Right ventricle myocardium inferior (tissue), 1 donor: ENCODE measurements around the gene IL10RB. TPM values are rescaled to one million over a fixed set of nuclear protein-coding genes. Genes with fewer than 3 reads are reported as not detected.
"Not testable (repeated sequence)": the region's sequence is repeated elsewhere in the genome, so short reads cannot be mapped to it uniquely, and the experiment has no call there.

ENCODE experiments used
- ATAC-seq: fragments of 200-7000 bp; cut with Tn5 transposase; one replicate; pipeline ENCODE4 v1.9.1; 2020; ENCODE audit warnings: mild to moderate bottlenecking, moderate library complexity
- DNase-seq: peaks from one replicate; pipeline ENCODE4 v3.0.0; 2021; ENCODE audit errors: missing footprints
- intact Hi-C: fragments of 100-400 bp; cut with DNase I; formaldehyde crosslinking; loops from one replicate; pipeline ENCODE4 v1.11.0; 2022
- total RNA-seq: library from RNA; stranded (reverse); fragmentation: NEBNext Ultra II Directional; extraction: Animal tissue kit (Norgen Biotek cat#: 25700); gene quantifications from one replicate; pipeline ENCODE4 v1.2.1, GENCODE V29; 2021
- donor health status: DM: no; HTN: yes; CAD: no; lungs with severe emphysema.

IL10RB gene
- total RNA-seq, 1 donor from 2014 or later, result 8.9 TPM

DNA sequence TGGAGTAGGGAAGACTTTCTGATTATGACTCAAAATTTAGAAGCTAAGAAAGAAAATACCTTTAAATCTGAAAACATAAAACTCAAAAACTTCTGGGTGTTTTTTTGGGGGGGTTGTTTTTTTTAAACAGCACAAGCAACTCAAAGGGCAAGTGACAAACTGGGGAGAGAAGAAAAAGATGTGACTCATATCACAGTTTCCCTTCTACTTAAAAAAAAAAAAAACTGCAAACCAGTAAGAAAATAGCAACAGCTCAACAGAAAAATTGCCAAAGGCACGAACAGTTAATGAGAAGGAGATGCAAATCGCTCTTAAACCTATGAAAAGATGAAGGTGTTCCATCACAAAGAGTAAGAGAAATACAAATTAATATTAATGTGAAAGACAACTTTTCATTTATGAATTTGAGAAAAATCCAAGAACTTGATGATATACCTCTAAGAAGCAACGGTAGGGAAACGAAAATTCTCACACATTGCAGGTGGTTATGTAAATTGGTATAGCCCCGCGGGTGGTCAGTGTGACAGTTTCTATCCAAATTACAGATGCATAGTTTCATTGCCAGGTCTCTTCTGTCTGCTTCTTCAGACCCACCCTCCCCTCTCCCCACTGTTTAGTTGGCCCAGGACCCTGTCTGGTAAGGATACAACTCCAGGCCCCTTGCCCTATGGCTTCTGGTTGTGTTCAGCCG lies 27.5 kb upstream of the IL10RB start:
- ATAC-seq (no peak), DNase-seq (no peak)
- intact Hi-C loops, result no loop called here

DNA sequence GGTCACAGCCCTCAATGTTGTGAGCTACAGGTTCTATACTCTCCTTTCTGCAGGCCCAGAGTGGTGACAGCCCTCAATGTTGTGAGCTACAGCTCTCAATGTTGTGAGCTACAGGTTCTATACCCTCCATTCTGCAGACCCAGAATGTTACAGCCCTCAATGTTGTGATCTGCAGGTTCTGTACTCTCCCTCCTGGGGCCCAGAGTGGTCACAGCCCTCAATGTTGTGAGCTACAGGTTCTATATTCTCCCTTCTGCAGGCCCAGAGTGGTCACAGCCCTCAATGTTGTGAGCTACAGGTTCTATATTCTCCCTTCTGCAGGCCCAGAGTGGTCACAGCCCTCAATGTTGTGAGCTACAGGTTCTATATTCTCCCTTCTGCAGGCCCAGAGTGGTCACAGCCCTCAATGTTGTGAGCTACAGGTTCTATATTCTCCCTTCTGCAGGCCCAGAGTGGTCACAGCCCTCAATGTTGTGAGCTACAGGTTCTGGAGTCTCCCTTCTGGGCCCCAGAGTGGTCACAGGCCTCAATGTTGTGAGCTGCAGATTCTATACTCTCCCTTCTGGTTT lies 26.5 kb upstream of the IL10RB start:
- DNase-seq, intact Hi-C loops, ATAC-seq: not testable (repeated sequence)

DNA sequence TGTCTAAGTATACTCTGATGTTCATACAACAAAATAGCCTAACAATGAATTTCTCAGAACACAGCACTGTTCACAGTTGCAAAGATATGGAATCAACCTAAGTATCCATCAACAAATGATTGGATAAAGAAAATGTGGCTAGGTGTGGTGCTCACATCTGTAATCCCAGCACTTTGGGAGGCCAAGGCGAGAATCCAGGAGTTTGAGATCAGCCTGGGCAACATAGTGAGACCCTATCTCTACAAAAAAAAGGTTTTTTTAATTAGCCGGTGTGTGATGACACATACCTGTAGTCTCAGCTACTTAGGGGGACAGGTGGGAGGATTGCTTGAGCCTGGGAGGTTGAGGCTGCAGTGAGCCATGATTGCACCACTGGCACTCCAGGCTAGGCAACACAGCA lies 25.8 kb upstream of the IL10RB start:
- no peak for DNase-seq
- ATAC-seq, result no peak
- intact Hi-C loops, result no loop called here

DNA sequence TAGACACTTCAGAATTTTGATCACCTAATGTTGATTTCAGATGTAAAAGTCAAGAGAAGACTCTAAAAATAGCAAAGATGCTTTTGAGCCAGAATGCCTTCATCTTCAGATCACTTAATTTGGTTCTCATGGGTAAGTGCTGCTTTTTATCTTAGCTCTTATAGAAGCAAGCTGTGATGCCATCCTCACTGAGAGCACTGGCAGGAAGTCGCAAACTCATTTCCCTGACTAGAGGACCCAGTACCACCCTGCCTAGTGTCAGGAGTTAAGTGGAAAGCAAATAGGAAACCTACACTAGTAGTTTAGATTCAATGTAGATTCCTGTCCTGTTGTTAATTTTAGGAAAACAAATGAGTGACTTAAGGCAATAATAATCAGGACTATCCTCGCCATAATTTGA lies 24.3 kb upstream of the IL10RB start:
- no peak for ATAC-seq
- no peak for DNase-seq
- intact Hi-C loops, result no loop called here

DNA sequence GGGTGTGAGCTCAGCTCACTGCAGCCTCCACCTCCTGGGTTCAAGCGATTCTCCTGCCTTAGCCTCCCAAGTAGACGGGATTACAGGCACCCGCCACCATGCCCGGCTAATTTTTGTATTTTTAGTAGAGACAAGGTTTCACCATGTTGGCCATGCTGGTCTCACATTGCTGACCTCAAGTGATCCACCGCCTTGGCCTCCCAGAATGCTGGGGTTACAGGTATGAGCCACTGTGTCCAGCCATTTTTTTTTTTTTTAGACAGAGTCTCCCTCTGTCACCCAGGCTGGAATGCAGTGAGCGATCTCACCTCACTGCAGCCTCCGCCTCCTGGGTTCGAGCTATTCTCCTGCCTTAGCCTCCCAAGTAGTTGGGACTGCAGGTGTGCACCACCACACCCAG lies 23.3 kb upstream of the IL10RB start:
- DNase-seq, intact Hi-C loops, ATAC-seq: not testable (repeated sequence)

DNA sequence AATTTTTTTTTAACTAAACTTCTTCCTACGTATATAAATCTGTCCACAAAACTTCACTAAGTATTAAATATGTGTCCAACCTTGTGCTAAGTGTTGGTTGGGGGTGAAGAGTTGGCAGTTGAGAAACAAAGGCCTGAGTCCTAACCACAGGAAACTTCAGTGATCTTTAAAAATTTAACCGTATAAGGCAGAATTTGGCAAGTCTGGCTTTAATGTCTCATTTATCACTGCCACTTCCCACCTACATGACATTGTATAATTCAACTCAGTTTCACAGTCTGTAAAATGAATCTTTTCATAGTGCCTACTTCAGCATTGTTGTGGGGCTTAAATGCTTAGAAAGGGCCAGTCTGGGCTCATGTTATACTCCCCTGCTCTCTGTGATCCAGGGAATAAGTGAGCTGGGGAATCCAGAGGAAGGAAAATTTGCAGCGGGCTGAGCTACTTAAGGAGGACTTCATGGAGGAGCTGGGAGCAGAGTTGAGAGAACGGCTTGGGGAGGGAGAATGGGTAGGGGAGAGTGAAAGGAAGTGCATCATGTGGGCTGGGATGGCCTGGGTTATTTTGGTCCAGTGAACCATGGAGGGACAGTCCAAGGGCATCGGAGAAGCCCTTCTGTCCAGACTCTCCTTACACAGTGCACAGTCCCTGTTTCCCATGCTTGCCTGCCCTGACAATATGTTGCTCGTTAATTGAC lies 21.9 kb upstream of the IL10RB start:
- intact Hi-C loops, result no loop called here
- peak; percentile 39 for ATAC-seq
- no peak for DNase-seq

DNA sequence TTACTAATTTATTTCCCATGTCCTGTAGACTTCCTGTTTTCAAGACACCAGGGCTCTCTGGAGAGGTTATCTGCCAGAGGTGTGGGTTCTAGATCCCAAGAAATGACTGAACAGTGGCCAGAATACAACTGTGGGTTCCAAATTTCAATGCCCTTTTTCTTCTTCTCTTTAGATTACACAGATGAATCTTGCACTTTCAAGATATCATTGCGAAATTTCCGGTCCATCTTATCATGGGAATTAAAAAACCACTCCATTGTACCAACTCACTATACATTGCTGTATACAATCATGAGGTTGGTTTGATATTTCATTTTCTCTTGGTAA lies 21.4 kb upstream of the IL10RB start:
- ATAC-seq, result no peak
- intact Hi-C loops, result no loop called here
- no peak for DNase-seq

DNA sequence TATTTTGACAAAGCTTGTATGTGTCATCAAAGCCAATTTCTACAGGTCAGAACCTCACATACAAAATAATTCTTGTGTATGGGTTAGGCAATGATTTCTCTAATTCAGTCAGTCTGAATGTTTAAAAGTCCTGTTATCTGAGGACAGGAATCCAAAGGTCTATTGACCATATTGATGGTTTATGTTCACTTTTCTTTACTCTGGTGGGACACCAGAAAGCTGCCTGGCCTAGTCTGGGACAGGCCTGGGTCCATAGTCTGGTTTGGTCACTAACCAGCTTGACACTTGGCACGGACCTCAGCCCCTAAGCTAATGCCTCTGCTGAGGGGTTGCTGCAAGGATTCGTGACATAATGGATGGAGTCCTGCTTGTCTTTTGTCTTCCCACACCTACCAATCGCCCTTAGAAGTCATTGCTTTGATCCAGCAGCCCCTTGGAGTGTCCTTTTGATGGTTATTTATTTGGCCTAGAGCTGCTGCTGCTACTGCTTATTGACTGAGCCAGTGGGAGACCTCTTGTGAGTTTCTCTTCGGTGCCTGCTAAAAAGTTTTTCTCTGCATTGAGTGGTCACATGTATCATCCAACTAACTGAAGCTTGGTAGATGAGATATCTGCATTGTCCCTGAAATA lies 20.8 kb upstream of the IL10RB start:
- DNase-seq (no peak), ATAC-seq (no peak)
- intact Hi-C loops, result no loop called here

DNA sequence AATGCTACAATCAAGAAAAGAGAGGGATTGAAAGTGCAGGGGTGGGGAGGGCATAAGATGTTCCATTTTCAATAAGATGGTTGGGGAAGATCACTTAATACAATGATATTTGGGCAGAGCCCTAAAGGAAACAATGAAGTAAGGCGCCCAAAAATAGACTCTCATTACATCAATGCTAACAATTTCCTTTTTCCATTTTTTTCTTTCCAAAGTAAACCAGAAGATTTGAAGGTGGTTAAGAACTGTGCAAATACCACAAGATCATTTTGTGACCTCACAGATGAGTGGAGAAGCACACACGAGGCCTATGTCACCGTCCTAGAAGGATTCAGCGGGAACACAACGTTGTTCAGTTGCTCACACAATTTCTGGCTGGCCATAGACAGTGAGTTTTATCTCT lies 19.7 kb upstream of the IL10RB start:
- intact Hi-C loops, result no loop called here
- DNase-seq (no peak), ATAC-seq (no peak)

DNA sequence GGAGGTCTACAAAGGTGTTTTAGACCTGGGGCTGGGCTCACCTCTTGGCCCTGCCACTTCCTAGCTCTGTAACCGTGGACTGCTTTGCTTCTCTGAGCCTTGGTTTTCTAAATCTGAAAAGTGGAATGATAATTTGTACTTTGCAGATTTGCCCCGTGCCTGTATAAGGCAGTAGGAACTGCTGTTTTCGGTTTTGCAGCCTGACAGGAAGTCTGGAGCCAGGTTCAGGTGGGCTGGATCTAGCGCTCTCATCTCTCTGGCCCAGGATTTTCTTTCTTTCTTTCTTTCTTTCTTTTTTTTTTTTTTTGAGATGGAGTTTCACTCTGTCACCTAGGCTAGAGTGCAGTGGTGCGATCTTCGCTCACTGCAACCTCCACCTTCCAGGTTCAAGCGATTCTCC lies 19.2 kb upstream of the IL10RB start:
- no peak for ATAC-seq
- intact Hi-C loops, result no loop called here
- no peak for DNase-seq

DNA sequence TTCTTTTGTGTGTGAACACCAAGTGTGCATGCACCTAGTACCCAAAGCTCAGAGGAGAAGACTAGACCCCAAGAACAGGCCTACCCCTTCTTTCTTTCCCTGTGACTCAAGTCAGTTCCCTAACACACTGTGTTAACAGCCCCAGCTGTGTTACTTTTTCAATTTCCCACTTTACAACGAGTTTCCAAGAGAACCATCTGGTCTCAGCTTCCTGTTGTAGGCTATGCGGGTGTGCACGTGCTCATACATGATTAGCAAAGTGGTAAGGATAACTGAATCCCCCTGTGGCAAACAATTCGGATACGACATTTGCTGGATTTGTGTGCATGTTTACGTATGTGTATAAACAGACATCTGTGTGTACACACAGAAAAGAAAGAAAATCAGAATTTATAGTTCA lies 18.6 kb upstream of the IL10RB start:
- no peak for DNase-seq
- intact Hi-C loops, result no loop called here
- ATAC-seq, result peak; percentile 42

DNA sequence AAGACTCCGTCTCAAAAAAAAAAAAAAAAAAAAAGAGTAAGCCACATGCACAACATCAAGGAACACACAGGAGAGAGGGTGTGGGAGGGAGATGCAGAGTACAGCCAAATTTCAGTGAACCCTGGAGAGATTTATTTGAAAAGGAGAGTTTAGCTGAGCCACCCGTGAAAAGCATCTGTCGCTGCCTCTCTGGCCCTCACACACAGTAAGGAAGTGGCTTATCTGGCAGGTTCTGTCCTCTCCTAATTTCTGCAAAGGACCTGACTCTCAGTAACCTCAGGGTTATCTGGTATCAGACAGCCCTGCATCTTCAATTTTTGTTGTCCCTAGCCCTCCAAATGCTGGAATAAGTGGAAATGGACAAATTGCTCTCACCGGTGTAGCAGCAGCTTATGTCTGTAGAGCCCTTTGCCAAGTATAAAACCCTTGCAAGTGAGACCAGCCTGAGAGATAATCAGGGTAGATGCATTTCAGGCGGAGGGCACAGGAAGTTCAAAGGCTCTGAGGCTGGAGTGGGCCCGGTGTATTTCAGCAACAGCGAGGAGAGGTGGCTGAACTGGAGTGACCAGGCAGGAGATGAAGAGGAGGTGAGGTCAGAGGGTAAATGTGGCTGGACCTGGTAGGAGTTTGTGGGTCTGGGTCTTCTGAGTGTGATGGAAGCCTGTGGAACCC lies 16.7 kb upstream of the IL10RB start:
- intact Hi-C loops, result no loop called here
- no peak for ATAC-seq
- DNase-seq, result no peak

DNA sequence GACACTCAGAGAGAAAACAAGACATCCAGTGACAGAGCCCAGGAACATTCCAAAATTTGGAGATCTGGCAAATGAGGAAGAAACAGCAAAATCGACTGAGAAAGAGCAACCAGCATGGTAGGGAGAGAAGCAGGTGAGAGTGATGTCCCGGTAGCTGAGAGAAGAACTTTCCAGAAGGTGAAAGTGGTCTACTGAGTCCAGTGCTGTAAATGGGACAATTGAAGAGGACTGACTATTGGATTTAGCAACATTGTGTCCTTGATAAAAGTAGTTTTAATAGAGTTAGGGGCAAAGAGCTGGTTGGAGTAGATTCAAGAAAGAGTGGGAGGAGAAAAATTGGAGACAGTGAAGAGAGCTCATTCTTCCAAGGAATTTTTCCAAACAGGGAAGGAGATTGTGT lies 15.0 kb upstream of the IL10RB start:
- ATAC-seq (no peak), DNase-seq (no peak)
- intact Hi-C loops, result no loop called here

DNA sequence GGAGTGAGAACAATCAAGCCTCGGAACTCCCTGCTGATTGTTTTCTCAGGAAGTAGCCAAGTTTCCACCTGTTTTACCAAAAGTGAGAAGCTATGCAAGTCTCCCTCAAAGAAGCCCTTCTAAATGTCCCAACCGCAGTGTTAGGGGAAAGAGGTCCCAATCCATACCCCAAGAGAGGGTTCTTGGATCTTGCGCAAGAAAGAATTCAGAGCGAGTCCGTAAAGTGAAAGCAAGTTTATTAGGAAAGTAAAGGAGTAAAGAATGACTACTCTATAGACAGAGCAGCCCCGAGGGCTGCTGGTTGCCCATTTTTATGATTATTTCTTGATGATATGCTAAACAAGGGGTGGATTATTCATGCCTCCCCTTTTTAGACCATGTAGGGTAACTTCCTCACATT lies 12.8 kb upstream of the IL10RB start:
- ATAC-seq, intact Hi-C loops, DNase-seq: not testable (repeated sequence)

DNA sequence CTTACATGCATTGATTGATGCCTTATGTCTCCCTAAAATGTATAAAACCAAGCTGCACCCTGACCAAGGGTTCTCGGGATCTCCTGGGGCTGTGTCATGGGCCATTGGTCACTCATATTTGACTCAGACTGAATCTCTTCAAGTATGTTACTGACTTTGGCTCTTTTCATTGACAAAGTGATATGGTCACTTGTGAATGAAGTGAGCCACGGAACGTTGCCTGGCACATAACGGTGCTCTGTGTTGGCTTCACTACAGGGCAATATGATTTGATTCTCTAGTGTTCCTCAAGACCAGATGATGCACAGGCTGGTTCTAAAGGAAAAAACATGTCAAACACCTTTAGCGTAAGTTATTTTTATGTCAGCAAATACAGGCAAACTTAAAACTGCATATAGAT lies 11.4 kb upstream of the IL10RB start:
- no peak for DNase-seq
- no peak for ATAC-seq
- intact Hi-C loops, result no loop called here

DNA sequence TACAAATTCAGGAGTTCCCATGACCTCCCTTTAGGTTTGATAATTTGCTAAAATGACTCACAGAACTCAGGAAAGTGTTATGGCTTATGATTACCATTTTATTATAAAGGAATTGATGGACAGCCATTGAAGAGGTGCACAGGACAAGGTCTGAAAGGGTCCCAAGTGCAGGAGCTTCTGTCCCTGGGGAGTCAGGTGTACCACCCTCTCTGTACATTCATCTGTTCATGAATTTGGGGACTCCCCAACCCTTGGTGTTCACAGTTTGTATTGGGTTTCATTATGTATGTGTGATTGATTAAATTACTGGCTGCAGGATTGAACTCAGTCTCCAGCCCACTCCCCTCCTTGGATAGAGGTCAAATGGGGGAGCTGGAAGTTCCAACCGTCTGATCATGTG lies 10.8 kb upstream of the IL10RB start:
- DNase-seq, result no peak
- ATAC-seq, result no peak
- intact Hi-C loops, result no loop called here

DNA sequence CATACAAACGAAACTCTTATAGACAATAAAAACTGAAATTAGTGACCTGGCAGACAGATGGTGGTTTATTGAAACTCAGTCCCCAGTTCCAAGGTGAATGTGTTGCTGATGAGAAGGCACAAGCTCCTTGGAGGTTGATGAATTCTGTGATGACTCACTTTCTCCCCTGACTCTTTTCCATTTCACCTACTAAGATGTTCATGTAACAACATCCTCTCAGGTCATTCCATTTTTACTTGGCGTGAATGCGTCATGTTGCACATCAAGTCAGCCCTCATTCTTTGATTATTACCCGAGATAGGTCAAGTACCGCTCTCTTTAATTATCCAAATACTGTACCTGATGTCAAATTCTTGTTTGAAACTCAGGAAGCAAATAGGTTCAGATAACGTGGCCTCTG lies 10.1 kb upstream of the IL10RB start:
- intact Hi-C loops, result no loop called here
- ATAC-seq (no peak), DNase-seq (no peak)

DNA sequence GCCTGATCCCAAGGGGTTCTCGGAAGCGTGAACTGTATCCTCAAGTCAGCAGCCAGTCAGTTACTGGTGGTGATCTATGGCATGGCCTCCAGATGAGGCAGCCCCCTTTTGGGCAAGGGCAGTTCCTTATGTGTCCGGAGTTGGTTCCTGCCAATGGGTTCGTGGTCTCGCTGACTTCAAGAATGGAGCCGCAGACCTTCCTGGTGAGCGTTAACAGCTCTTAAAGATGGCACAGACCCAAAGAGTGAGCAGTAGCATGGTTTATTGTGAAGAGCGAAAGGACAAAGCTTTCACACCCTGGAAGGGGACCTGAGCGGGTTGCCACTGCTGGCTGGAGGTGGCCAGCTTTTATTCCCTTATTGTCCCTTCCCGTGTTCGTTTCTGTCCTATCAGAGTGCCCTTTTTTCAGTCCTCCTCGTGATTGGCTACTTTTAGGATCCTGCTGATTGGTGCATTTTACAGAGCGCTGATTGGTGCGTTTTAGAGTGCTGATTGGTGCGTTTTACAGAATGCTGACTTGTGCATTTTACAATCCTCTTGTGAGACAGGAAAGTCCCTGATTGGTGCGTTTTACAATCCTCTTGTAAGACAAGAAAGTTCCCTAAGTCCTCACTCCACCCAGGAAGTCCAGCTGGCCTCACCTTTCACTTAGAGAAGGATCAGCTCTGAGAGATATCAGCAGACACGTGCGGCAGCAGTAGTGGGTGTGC lies 8.9 kb upstream of the IL10RB start:
- intact Hi-C loops, result no loop called here
- DNase-seq (no peak), ATAC-seq (no peak)

DNA sequence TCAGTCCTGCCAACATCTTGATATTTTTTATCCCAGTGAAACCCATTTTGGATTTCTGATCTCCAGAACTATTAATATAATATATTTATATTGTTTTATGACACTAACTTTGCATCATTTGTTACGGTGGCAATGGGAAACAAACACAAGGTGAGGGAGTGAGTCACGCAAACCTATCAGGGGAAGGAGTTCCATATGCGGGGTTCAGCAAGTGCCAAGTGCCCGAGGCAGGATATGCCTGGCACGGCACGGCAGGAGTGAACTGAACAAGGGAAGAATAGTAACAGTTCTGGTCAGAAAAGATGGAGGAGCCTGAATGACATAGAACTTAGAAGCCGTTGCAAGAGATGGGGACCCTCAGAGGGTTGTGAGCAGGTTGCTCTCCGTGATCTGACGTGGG lies 7.7 kb upstream of the IL10RB start:
- DNase-seq (no peak), ATAC-seq (no peak)
- intact Hi-C loops, result no loop called here
